ENCODE results near the gene GPC5.

GPC5 gene

GRCh38 chr13:92224052-92224821 lies 825.8 kb downstream of the GPC5 start:
- H3K27ac ChIP-seq = peak overlapping the region; percentile 76
- TF ChIP-seq CTCF (conservative IDR thresholded peaks at IDR 0.05) = no peak

GRCh38 chr13:92224825-92225224 lies 826.4 kb downstream of the GPC5 start:
- H3K27ac ChIP-seq = peak overlapping the region; percentile 76
- TF ChIP-seq CTCF (conservative IDR thresholded peaks at IDR 0.05) = no peak

GRCh38 chr13:92225861-92226260 lies 827.4 kb downstream of the GPC5 start:
- no peak for TF ChIP-seq CTCF (conservative IDR thresholded peaks at IDR 0.05)
- no peak overlapping the region for H3K27ac ChIP-seq

- TF ChIP-seq CTCF (conservative IDR thresholded peaks at IDR 0.05) = no peak
- no peak overlapping the region for H3K27ac ChIP-seq
Observed at GRCh38 chr13:92232871-92233270, 834.5 kb downstream of the GPC5 start.

GRCh38 chr13:92251671-92252210 lies 853.3 kb downstream of the GPC5 start:
- no peak for TF ChIP-seq CTCF (conservative IDR thresholded peaks at IDR 0.05)
- H3K27ac ChIP-seq = no peak overlapping the region

GRCh38 chr13:92255526-92255925 lies 857.1 kb downstream of the GPC5 start:
- TF ChIP-seq CTCF (conservative IDR thresholded peaks at IDR 0.05) = no peak
- no peak overlapping the region for H3K27ac ChIP-seq

GRCh38 chr13:92256211-92256610 lies 857.8 kb downstream of the GPC5 start:
- no peak overlapping the region for H3K27ac ChIP-seq
- no peak for TF ChIP-seq CTCF (conservative IDR thresholded peaks at IDR 0.05)
